Spleen (tissue), 7 donors: ENCODE measurements around the gene BABAM2.

Source experiments
- CTCF ChIP-seq, 11 experiments: fragments of 200-600 bp in 7 of 11; fragments of 450-650 bp in 4 of 11; sonication (generic) in 4 of 11; IDR thresholded peaks in 8 of 11; conservative IDR thresholded peaks in 3 of 11; 1 replicate in 7 of 11; 2 replicates in 4 of 11; pipeline versions ENCODE4 v1.4.0 to v1.8.0; 2016 to 2021; ENCODE audit warnings: antibody characterized with exemption in 11 of 11, inconsistent platforms in 4 of 11, mild to moderate bottlenecking in 1 of 11
- POLR2AphosphoS5 ChIP-seq, 3 donors: sonication (generic); formaldehyde crosslinking; IDR thresholded peaks; one replicate each; pipeline ENCODE4 v1.5.1; 2017; ENCODE audit warnings: antibody characterized with exemption in 3 of 3
- donor health status: DM: no; HTN: no; CAD: no; lungs with moderate emphysema.
- donor health status: DM: no; HTN: no; CAD: no.
- donor health status: DM: no; HTN: no; CAD: no.

- no peak for TF ChIP-seq POLR2AphosphoS5 (IDR thresholded peaks at IDR 0.05)
- TF ChIP-seq CTCF (IDR thresholded peaks at IDR 0.05 in 8 of 11, conservative IDR thresholded peaks at IDR 0.05 in 3 of 11) = no peak
Observed at GRCh38 chr2:28320009-28320365, 429.5 kb downstream of the BABAM2 start.
